HG03066 (cell line): Measurements from ENCODE around the gene VWA5A.
"Not testable (repeated sequence)": the region's sequence is repeated elsewhere in the genome, so short reads cannot be mapped to it uniquely, and the experiment has no call there.

Source experiments
- ATAC-seq: cut with Tn5 transposase; IDR thresholded peaks from one replicate; pipeline ENCODE4 v1.9.1; 2021; ENCODE audit warnings: low read depth; ENCODE audit not compliant: unreplicated experiment

VWA5A gene

GRCh38 chr11:124085997-124086846 is 29.0 kb upstream of the VWA5A start:
- no peak for ATAC-seq

- no peak for ATAC-seq
Observed at GRCh38 chr11:124090996-124091395, 24.3 kb upstream of the VWA5A start.

GRCh38 chr11:124093330-124093729 is 21.9 kb upstream of the VWA5A start:
- no peak for ATAC-seq

- no peak for ATAC-seq
Observed at GRCh38 chr11:124094731-124095130, 20.5 kb upstream of the VWA5A start.

- ATAC-seq, result no peak
Observed at GRCh38 chr11:124096364-124096763, 18.9 kb upstream of the VWA5A start.

- ATAC-seq, result no peak
Observed at GRCh38 chr11:124098141-124098540, 17.1 kb upstream of the VWA5A start.

- no peak for ATAC-seq
Observed at GRCh38 chr11:124101737-124102136, 13.5 kb upstream of the VWA5A start.

- ATAC-seq, result peak; percentile 59
Observed at GRCh38 chr11:124108156-124108555, 7.1 kb upstream of the VWA5A start.

GRCh38 chr11:124109377-124109776 is 5.9 kb upstream of the VWA5A start:
- ATAC-seq, result no peak

- no peak for ATAC-seq
Observed at GRCh38 chr11:124110201-124110600, 5.0 kb upstream of the VWA5A start.

GRCh38 chr11:124113890-124114289 is 1.4 kb upstream of the VWA5A start:
- ATAC-seq, result no peak

GRCh38 chr11:124115782-124116616 is 749 bp downstream of the VWA5A start:
- ATAC-seq, result peak; percentile 34

GRCh38 chr11:124119103-124119502 is 3.9 kb downstream of the VWA5A start:
- ATAC-seq, result no peak

- ATAC-seq, result no peak
Observed at GRCh38 chr11:124120891-124121290, 5.6 kb downstream of the VWA5A start.

GRCh38 chr11:124122123-124122522 is 6.9 kb downstream of the VWA5A start:
- ATAC-seq, result no peak

GRCh38 chr11:124123622-124124021 is 8.4 kb downstream of the VWA5A start:
- ATAC-seq, result no peak

GRCh38 chr11:124127134-124127533 is 11.9 kb downstream of the VWA5A start:
- not testable (repeated sequence) for ATAC-seq

- no peak for ATAC-seq
Observed at GRCh38 chr11:124143034-124143433, 27.8 kb downstream of the VWA5A start.

GRCh38 chr11:124147951-124148350 is 32.7 kb downstream of the VWA5A start:
- no peak for ATAC-seq

GRCh38 chr11:124150684-124151083 is 35.4 kb downstream of the VWA5A start:
- ATAC-seq, result no peak

- ATAC-seq, result no peak
Observed at GRCh38 chr11:124152770-124153407, 37.6 kb downstream of the VWA5A start.
